ENCODE data around the gene KDM5A. TPM values are rescaled to one million over a fixed set of nuclear protein-coding genes. Genes with fewer than 3 reads are reported as not detected.
"Not testable (repeated sequence)": the region's sequence is repeated elsewhere in the genome, so short reads cannot be mapped to it uniquely, and the experiment has no call there.

Gene KDM5A
- total RNA-seq, 1 experiment from 2014 or later = 18.6 TPM

- DNase-seq (ENCODE audit: low spot score) = no peak
- in situ Hi-C loops (cut with HindIII; ENCODE audit: low sequenced_read_pairs) = no loop called here
Measured at GRCh38 chr12:253116-253831, 135.8 kb downstream of the KDM5A start.

DNA sequence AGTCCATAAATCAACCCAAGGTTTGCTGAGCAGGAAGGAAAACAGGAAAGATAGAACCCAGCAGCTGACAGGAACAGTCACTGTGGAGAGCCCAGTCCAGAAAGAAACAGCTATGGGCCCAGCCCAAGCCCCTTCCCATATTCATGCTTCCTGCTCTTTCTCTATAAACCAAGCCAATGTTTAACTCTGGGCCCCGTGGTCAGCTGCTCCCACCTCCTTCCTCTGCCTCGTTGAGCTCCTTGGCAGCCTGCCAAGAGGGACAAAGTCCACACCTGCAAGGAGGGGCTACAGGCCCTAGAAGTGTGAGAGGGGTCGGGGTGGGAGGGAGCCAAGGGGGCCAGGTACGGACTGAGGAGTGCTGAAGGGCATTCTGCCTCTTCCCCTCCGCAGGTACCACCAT, 136.5 kb downstream of the KDM5A start:
- in situ Hi-C loops (cut with HindIII; ENCODE audit: low sequenced_read_pairs) = no loop called here
- DNase-seq (ENCODE audit: low spot score) = no peak

- DNase-seq (ENCODE audit: low spot score) = no peak
- in situ Hi-C loops (cut with HindIII; ENCODE audit: low sequenced_read_pairs) = no loop called here
Measured at GRCh38 chr12:247271-247670, 141.8 kb downstream of the KDM5A start.

- in situ Hi-C loops (cut with HindIII; ENCODE audit: low sequenced_read_pairs) = no loop called here
- DNase-seq (ENCODE audit: low spot score) = no peak
Measured at GRCh38 chr12:243381-243780, 145.7 kb downstream of the KDM5A start.

DNA sequence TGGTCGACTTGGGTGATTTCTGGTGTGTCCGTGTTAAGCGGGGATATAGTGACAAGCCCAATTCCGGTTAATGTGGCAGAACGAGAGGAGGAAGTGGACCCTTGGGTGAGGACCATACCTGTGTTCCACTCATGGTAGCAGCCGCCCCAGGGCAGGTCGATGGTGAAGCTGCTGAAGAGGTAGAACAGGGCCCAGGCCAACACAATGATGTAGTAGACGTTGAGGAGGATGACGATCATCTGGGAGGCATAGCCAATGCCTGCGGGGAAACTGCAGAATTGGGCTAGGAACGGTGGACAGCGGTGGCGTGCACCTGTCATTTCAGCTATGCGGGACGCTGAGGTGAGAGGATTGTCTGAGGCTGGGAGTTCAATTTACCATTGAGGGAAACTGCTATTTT, 146.6 kb downstream of the KDM5A start:
- in situ Hi-C loops (cut with HindIII; ENCODE audit: low sequenced_read_pairs) = no loop called here
- no peak for DNase-seq (ENCODE audit: low spot score)

DNA sequence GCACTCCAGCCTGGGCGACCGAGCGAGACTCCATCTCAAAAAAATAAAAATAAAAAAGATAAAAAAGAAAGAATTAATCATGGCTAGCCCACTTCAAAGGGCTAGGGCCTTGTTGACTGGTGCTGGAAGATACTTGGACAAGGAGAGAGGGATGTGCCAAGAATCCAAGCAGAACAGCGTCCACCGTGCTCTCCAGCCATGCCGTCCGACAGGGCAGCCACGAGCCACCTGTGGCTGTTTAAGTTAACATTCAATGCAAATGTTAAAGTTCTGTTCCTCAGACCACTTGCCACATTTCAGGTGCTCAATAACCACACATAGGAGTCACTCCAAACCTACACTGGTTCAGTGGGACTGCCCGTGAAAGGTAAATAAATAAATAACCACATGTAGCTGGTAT, 147.9 kb downstream of the KDM5A start:
- DNase-seq (ENCODE audit: low spot score) = no peak
- in situ Hi-C loops (cut with HindIII; ENCODE audit: low sequenced_read_pairs) = no loop called here

- in situ Hi-C loops (cut with HindIII; ENCODE audit: low sequenced_read_pairs) = no loop called here
- no peak for DNase-seq (ENCODE audit: low spot score)
Measured at GRCh38 chr12:240566-240965, 148.6 kb downstream of the KDM5A start.

- no peak for DNase-seq (ENCODE audit: low spot score)
- in situ Hi-C loops (cut with HindIII; ENCODE audit: low sequenced_read_pairs) = no loop called here
Measured at GRCh38 chr12:238736-239398, 150.3 kb downstream of the KDM5A start.

DNA sequence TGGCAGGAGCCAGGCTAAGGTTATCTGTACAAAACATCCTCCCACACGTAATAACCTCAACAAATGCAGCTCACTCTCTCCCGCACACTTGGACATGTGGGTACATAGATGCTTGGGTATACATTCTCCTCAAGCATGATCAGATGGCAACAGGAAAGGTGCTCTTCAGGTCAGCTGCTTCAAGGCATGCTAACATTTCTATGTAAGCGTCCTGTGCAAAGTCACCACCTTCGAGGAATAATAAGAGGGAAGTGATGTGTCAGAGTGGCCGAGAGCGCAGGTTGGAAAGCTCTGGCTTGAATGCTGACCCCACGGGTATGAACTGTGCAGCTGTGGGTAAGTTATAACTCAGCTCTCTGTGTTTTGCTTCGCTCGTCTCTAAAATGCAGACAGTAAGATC, 151.0 kb downstream of the KDM5A start:
- in situ Hi-C loops (cut with HindIII; ENCODE audit: low sequenced_read_pairs) = no loop called here
- no peak for DNase-seq (ENCODE audit: low spot score)

- in situ Hi-C loops (cut with HindIII; ENCODE audit: low sequenced_read_pairs) = no loop called here
- no peak for DNase-seq (ENCODE audit: low spot score)
Measured at GRCh38 chr12:237026-237815, 151.9 kb downstream of the KDM5A start.

DNA sequence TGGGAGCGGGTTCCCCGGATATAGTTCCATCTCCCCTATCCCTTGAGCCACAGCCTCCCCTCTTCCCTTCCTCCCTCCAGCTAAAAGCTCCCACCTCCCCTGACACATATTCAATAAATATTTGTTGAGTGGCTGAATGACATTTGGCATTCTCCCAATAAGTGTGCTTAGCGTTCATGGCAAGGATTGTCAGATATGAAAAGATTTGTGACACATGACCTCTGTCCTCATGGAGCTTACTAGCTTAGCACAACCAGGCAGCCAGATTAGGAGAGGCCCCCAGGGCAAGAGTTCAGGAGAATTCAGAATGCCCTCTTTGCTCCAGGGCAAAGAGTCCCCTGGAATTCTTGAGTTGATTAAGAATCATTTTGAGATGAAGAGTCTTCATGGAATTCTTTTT, 152.7 kb downstream of the KDM5A start:
- in situ Hi-C loops (cut with HindIII; ENCODE audit: low sequenced_read_pairs) = no loop called here
- DNase-seq (ENCODE audit: low spot score) = no peak

- DNase-seq (ENCODE audit: low spot score); in situ Hi-C loops (cut with HindIII; ENCODE audit: low sequenced_read_pairs): not testable (repeated sequence)
Measured at GRCh38 chr12:235967-236366, 153.2 kb downstream of the KDM5A start.

- in situ Hi-C loops (cut with HindIII; ENCODE audit: low sequenced_read_pairs) = no loop called here
- DNase-seq (ENCODE audit: low spot score) = no peak
Measured at GRCh38 chr12:234891-235415, 154.2 kb downstream of the KDM5A start.

- DNase-seq (ENCODE audit: low spot score) = no peak
- in situ Hi-C loops (cut with HindIII; ENCODE audit: low sequenced_read_pairs) = no loop called here
Measured at GRCh38 chr12:234019-234418, 155.1 kb downstream of the KDM5A start.

DNA sequence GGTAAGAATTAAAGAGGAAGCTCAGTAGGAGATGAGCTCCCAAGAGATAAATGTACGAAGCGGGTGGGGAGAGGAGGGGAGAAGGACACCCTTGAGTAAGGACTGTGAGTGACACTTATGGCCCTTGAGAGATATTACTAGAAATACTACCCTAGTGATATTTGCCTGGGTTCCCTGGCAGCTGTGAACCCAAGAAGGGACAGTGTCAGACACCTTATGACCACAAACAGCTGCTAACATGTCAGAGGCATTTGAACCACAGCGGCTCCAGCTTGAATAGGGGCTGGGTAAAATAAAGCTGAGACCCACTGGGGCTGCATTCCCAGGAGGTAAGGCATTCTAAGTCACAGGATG, 155.5 kb downstream of the KDM5A start:
- in situ Hi-C loops (cut with HindIII; ENCODE audit: low sequenced_read_pairs) = no loop called here

GRCh38 chr12:232731-233614, 156.1 kb downstream of the KDM5A start:
- in situ Hi-C loops (cut with HindIII; ENCODE audit: low sequenced_read_pairs) = no loop called here
- DNase-seq (ENCODE audit: low spot score) = no peak

More for the DNA sequence above, 155.5 kb downstream of the KDM5A start:
- no peak for DNase-seq (ENCODE audit: low spot score)

DNA sequence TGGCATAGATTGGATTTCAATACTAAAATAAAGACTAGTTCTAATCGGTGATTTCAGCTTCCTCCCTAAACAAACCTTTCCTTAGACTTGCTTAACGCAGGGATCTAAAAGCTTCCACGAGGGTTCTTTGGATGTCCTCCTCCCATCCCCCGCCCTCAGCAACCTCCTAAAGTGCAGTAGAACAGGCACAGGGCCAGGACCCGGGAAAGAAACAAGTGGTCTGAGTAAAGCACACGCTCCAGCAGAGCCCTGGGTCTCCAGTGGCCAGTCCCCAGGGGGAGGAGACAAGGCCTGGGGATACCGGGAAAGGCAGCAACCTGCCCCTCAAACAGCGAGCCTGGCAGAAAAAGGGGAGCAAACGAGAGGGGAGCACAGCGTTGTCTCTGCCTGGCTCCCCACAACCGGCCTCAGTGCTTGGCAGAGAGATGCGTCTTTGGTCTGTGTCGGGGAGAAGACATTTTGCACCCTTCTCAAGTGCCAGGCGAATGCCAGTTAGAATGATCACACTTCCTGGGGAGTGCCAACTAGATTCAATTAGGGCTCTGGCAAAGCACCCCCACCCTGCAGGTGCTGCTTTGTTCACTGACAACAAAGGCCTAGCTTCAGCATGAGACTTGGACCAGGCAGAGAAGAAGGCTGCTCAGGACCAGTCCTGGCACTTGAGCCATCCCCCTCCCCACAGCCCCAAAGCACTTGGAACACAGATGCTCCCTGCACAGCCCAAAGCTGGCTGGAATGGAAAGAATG, 158.0 kb downstream of the KDM5A start:
- in situ Hi-C loops (cut with HindIII; ENCODE audit: low sequenced_read_pairs) = no loop called here
- DNase-seq (ENCODE audit: low spot score) = peak; percentile 84
